ENCODE measurements around the gene SLC29A3. TPM values are rescaled to one million over a fixed set of nuclear protein-coding genes. Genes with fewer than 3 reads are reported as not detected.

SLC29A3 gene
- total RNA-seq, 3 donors from 2014 or later (not counting 1 experiment from before 2014, with no cell fraction given) = 4.0 to 6.6 (median 5.3) TPM

DNA sequence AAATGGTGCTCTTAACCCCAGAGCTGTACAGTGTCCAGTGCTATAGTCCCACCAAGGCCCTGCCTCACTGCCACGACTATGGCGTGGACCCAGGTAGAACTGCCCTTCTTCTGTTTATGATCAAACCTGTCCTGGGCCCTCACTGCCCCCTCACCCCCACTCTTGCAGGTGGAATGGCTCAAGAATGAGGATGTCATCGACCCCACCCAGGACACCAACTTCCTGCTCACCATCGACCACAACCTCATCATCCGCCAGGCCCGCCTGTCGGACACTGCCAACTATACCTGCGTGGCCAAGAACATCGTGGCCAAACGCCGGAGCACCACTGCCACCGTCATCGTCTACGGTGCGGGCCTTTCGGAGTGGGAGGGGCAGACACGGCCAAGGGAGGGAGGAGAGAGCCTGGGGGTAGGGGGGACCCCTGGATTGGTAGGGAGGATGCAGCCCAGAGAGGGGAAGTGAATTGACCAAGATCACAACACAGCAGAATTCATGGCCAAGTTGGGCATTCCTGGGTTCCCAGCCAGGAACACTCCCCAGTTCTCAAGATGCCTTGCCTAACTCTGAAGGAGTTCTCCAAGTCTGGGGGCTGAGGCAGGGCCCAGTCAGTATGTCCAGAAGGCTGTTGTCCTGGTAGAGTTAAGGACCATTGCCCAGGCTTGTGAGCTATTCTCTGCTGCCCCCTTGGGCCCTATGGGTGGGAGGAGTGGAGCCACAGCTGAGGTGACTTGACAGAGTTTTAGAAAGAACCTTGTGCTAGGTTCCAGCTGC, 32.4 kb upstream of the SLC29A3 start:
- DNase-seq = no peak
- 87% methylated on average over 17 of the region's 17 CpGs for WGBS (ENCODE audit: insufficient coverage)
- Histone ChIP-seq H3K9me3 (ENCODE audit: control insufficient read depth, insufficient read depth, low read length) (no peaks in the 10 kb centered on the region), H3K27ac (ENCODE audit: low read length) (no peak overlapping the region), H3K36me3 (ENCODE audit: control insufficient read depth, insufficient read depth, low read length) (no peaks in the 10 kb centered on the region), H3K4me3 (ENCODE audit: low read length) (no peak overlapping the region), H3K4me1 (ENCODE audit: control insufficient read depth, insufficient read depth, low read length) (no peaks in the 10 kb centered on the region), H3K27me3 (ENCODE audit: control insufficient read depth, insufficient read depth, low read length) (no peaks in the 10 kb centered on the region)
- Mint-ChIP-seq H3K4me3 (no peak overlapping the region), H3K4me1 (no peaks in the 10 kb centered on the region), H3K27me3 (ENCODE audit: low read depth in 2 of 2) (peaks cover 0 to 2% of the 10 kb centered on the region in 2 donors), H3K9me3 (no peaks in the 10 kb centered on the region), H3K36me3 (no peaks in the 10 kb centered on the region), H3K27ac (no peak overlapping the region)
- TF ChIP-seq, protein P1, sequence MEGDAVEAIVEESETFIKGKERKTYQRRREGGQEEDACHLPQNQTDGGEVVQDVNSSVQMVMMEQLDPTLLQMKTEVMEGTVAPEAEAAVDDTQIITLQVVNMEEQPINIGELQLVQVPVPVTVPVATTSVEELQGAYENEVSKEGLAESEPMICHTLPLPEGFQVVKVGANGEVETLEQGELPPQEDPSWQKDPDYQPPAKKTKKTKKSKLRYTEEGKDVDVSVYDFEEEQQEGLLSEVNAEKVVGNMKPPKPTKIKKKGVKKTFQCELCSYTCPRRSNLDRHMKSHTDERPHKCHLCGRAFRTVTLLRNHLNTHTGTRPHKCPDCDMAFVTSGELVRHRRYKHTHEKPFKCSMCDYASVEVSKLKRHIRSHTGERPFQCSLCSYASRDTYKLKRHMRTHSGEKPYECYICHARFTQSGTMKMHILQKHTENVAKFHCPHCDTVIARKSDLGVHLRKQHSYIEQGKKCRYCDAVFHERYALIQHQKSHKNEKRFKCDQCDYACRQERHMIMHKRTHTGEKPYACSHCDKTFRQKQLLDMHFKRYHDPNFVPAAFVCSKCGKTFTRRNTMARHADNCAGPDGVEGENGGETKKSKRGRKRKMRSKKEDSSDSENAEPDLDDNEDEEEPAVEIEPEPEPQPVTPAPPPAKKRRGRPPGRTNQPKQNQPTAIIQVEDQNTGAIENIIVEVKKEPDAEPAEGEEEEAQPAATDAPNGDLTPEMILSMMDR (IDR thresholded peaks at IDR 0.05) = no peak
- no peak for ATAC-seq
- intact Hi-C loops (cut with micrococcal nuclease) = no loop called here

DNA sequence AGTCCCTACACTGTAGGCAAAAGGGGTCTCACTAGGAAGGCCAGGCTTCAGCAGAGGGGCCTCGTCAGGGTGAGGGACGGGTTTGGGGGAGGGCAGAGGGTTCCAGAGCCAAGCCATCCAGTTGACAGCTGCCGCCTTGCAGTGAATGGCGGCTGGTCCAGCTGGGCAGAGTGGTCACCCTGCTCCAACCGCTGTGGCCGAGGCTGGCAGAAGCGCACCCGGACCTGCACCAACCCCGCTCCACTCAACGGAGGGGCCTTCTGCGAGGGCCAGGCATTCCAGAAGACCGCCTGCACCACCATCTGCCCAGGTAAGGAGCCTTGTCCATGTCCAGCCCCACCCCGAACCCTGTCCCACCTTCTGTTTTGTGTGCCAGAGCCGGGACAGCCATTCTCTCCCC, 31.6 kb upstream of the SLC29A3 start:
- intact Hi-C loops (cut with micrococcal nuclease) = no loop called here
- H3K4me3 Mint-ChIP-seq = no peak overlapping the region
- WGBS (ENCODE audit: insufficient coverage) = 82% methylated on average over 14 of the region's 14 CpGs
- no peak overlapping the region for H3K27ac Mint-ChIP-seq
- no peaks in the 10 kb centered on the region for H3K36me3 Mint-ChIP-seq
- H3K9me3 Mint-ChIP-seq = no peaks in the 10 kb centered on the region
- no peaks in the 10 kb centered on the region for H3K36me3 ChIP-seq (ENCODE audit: control insufficient read depth, insufficient read depth, low read length)
- H3K27ac ChIP-seq (ENCODE audit: low read length) = no peak overlapping the region
- H3K4me3 ChIP-seq (ENCODE audit: low read length) = no peak overlapping the region
- no peaks in the 10 kb centered on the region for H3K4me1 ChIP-seq (ENCODE audit: control insufficient read depth, insufficient read depth, low read length)
- H3K4me1 Mint-ChIP-seq = no peaks in the 10 kb centered on the region
- ATAC-seq (no peak), DNase-seq (no peak)
- peaks cover 0 to 2% of the 10 kb centered on the region in 2 donors for H3K27me3 Mint-ChIP-seq (ENCODE audit: low read depth in 2 of 2)
- TF ChIP-seq, protein P1 (IDR thresholded peaks at IDR 0.05) = no peak
- H3K27me3 ChIP-seq (ENCODE audit: control insufficient read depth, insufficient read depth, low read length) = no peaks in the 10 kb centered on the region
- H3K9me3 ChIP-seq (ENCODE audit: control insufficient read depth, insufficient read depth, low read length) = no peaks in the 10 kb centered on the region

DNA sequence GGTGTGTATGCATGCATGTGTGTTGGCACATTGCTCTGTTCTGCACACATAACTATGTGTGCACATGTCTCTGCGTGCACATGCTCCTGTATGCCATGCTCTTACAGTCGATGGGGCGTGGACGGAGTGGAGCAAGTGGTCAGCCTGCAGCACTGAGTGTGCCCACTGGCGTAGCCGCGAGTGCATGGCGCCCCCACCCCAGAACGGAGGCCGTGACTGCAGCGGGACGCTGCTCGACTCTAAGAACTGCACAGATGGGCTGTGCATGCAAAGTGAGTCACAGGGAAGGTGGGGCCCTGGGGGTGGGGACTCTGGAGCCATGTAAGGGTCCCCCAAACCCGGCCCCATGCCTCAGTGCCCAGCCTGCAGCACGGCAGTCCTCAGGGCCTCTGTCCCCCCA, 30.6 kb upstream of the SLC29A3 start:
- H3K36me3 ChIP-seq (ENCODE audit: control insufficient read depth, insufficient read depth, low read length) = no peaks in the 10 kb centered on the region
- H3K27ac Mint-ChIP-seq = no peak overlapping the region

More for the DNA sequence above, 30.6 kb upstream of the SLC29A3 start:
- no peak overlapping the region for H3K4me3 ChIP-seq (ENCODE audit: low read length)
- Mint-ChIP-seq H3K4me1 (no peaks in the 10 kb centered on the region), H3K36me3 (no peaks in the 10 kb centered on the region), H3K4me3 (no peak overlapping the region), H3K27me3 (ENCODE audit: low read depth in 2 of 2) (peaks cover 0 to 2% of the 10 kb centered on the region in 2 donors), H3K9me3 (no peaks in the 10 kb centered on the region)
- DNase-seq (no peak), ATAC-seq (no peak)
- WGBS (ENCODE audit: insufficient coverage) = 82% methylated on average over 15 of the region's 15 CpGs
- TF ChIP-seq, protein P1 (IDR thresholded peaks at IDR 0.05) = no peak
- no peak overlapping the region for H3K27ac ChIP-seq (ENCODE audit: low read length)
- H3K4me1 ChIP-seq (ENCODE audit: control insufficient read depth, insufficient read depth, low read length) = no peaks in the 10 kb centered on the region
- H3K27me3 ChIP-seq (ENCODE audit: control insufficient read depth, insufficient read depth, low read length) = no peaks in the 10 kb centered on the region
- intact Hi-C loops (cut with micrococcal nuclease) = no loop called here
- H3K9me3 ChIP-seq (ENCODE audit: control insufficient read depth, insufficient read depth, low read length) = no peaks in the 10 kb centered on the region

Measured in natural killer cell (primary cell).